H9 (cell line): ENCODE measurements around the gene NECAB2. TPM values are rescaled to one million over a fixed set of nuclear protein-coding genes. Genes with fewer than 3 reads are reported as not detected.

Experiments
- DNase-seq: peaks from one replicate; pipeline ENCODE4 v3.0.0-alpha.2; 2017
- H2AFZ ChIP-seq: one replicate; pipeline ENCODE4 v1.6.1; 2013; ENCODE audit warnings: mild to moderate bottlenecking, low read length, control low read depth, moderate library complexity
- H2AK5ac ChIP-seq: 2 replicates; pipeline ENCODE4 v1.6.1; 2013; ENCODE audit warnings: low read length, control low read depth, mixed read lengths; ENCODE audit not compliant: insufficient read length
- H2BK120ac ChIP-seq: one replicate; pipeline ENCODE4 v1.6.1; 2013; ENCODE audit warnings: low read depth, mild to moderate bottlenecking, low read length, control low read depth, inconsistent platforms; ENCODE audit not compliant: poor library complexity, severe bottlenecking
- H2BK12ac ChIP-seq: 2 replicates; pipeline ENCODE4 v1.6.1; 2013; ENCODE audit warnings: low read length, control low read depth, mixed read lengths, low read depth; ENCODE audit not compliant: insufficient read length
- H2BK15ac ChIP-seq: 2 replicates; pipeline ENCODE4 v1.6.1; 2013; ENCODE audit warnings: low read depth, low read length, control low read depth
- H2BK20ac ChIP-seq: one replicate; pipeline ENCODE4 v1.6.1; 2013; ENCODE audit warnings: low read depth, mild to moderate bottlenecking, low read length, control low read depth, inconsistent platforms; ENCODE audit not compliant: poor library complexity, severe bottlenecking
- H2BK5ac ChIP-seq: 2 replicates; pipeline ENCODE4 v1.6.1; 2013; ENCODE audit warnings: low read length, control low read depth, mixed read lengths; ENCODE audit not compliant: insufficient read length
- H3K14ac ChIP-seq: 2 replicates; pipeline ENCODE4 v1.6.1; 2013; ENCODE audit warnings: low read length, control low read depth; ENCODE audit not compliant: insufficient read depth
- H3K18ac ChIP-seq: 2 replicates; pipeline ENCODE4 v1.6.1; 2013; ENCODE audit warnings: low read depth, mild to moderate bottlenecking, mixed read lengths, low read length, control low read depth; ENCODE audit not compliant: insufficient read length
- H3K23ac ChIP-seq: 2 replicates; pipeline ENCODE4 v1.6.1; 2013; ENCODE audit warnings: low read length, control low read depth, mixed read lengths, low read depth; ENCODE audit not compliant: insufficient read length
- H3K23me2 ChIP-seq: 2 replicates; pipeline ENCODE4 v1.6.1; 2013; ENCODE audit warnings: low read depth, mild to moderate bottlenecking, mixed read lengths, low read length, control low read depth; ENCODE audit not compliant: insufficient read length, poor library complexity, severe bottlenecking
- H3K27ac ChIP-seq: 2 replicates; pipeline ENCODE4 v1.5.1; 2013; ENCODE audit warnings: low read length, control low read depth, mixed read lengths, low read depth; ENCODE audit not compliant: insufficient read length
- H3K27me3 ChIP-seq: 2 replicates; pipeline ENCODE4 v1.6.1; 2013; ENCODE audit warnings: low read length, control low read depth, inconsistent platforms; ENCODE audit not compliant: insufficient read depth
- H3K4ac ChIP-seq: 2 replicates; pipeline ENCODE4 v1.6.1; 2013; ENCODE audit warnings: low read depth, mild to moderate bottlenecking, control low read depth, inconsistent platforms, low read length, moderate library complexity
- H3K4me1 ChIP-seq: 2 replicates; pipeline ENCODE4 v1.6.1; 2013; ENCODE audit warnings: low read length, control low read depth, inconsistent platforms; ENCODE audit not compliant: insufficient read depth
- H3K4me2 ChIP-seq: 2 replicates; pipeline ENCODE4 v1.6.1; 2013; ENCODE audit warnings: low read length, control low read depth, mixed read lengths; ENCODE audit not compliant: insufficient read length, insufficient read depth
- H3K56ac ChIP-seq: 2 replicates; pipeline ENCODE4 v1.6.1; 2013; ENCODE audit warnings: low read depth, mild to moderate bottlenecking, mixed read lengths, low read length, control low read depth; ENCODE audit not compliant: insufficient read length
- H3K79me1 ChIP-seq: 2 replicates; pipeline ENCODE4 v1.6.1; 2013; ENCODE audit warnings: low read depth, mild to moderate bottlenecking, moderate library complexity, low read length, control low read depth, inconsistent platforms; ENCODE audit not compliant: insufficient read depth, poor library complexity, severe bottlenecking
- H3K79me2 ChIP-seq: 2 replicates; pipeline ENCODE4 v1.6.1; 2013; ENCODE audit warnings: low read length, control low read depth, inconsistent platforms; ENCODE audit not compliant: insufficient read depth
- H3K9ac ChIP-seq: 2 replicates; pipeline ENCODE4 v1.6.1; 2013; ENCODE audit warnings: low read length, control low read depth, mixed read lengths; ENCODE audit not compliant: insufficient read length; ENCODE audit errors: extremely low read depth
- H3K9me3 ChIP-seq: one replicate; pipeline ENCODE4 v1.6.1; 2013; ENCODE audit warnings: low read depth, low read length, inconsistent platforms; ENCODE audit not compliant: control insufficient read depth
- H3T11ph ChIP-seq: one replicate; pipeline ENCODE4 v1.6.1; 2013; ENCODE audit warnings: mild to moderate bottlenecking, low read length, control low read depth, inconsistent platforms
- H4K20me1 ChIP-seq: one replicate; pipeline ENCODE4 v1.6.1; 2013; ENCODE audit not compliant: control insufficient read depth, insufficient read length, insufficient read depth
- H4K5ac ChIP-seq: 2 replicates; pipeline ENCODE4 v1.6.1; 2013; ENCODE audit warnings: low read depth, mild to moderate bottlenecking, mixed read lengths, low read length, control low read depth; ENCODE audit not compliant: insufficient read length
- H4K8ac ChIP-seq: replicated peaks from 2 replicates; pipeline ENCODE4 v1.6.1; 2013; ENCODE audit warnings: low read length, control low read depth, mixed read lengths, low read depth; ENCODE audit not compliant: insufficient read length
- H4K91ac ChIP-seq: 2 replicates; pipeline ENCODE4 v1.6.1; 2013; ENCODE audit warnings: low read depth, mild to moderate bottlenecking, moderate library complexity, mixed read lengths, low read length, control low read depth; ENCODE audit not compliant: insufficient read length
- H3K27ac Mint-ChIP-seq, 3 experiments: 2 replicates in 2 of 3; 3 replicates in 1 of 3; pipeline ENCODE4 v1.8.0; 2020 to 2021; ENCODE audit warnings: mixed read lengths in 3 of 3, mild to moderate bottlenecking in 1 of 3, moderate library complexity in 1 of 3
- H3K27me3 Mint-ChIP-seq: 2 replicates; pipeline ENCODE4 v1.8.0; 2021; ENCODE audit warnings: low read depth, mild to moderate bottlenecking, moderate library complexity, mixed read lengths
- H3K36me3 Mint-ChIP-seq, 3 experiments: 2 replicates in 2 of 3; 3 replicates in 1 of 3; pipeline ENCODE4 v1.8.0; 2020 to 2021; ENCODE audit warnings: low read depth in 3 of 3, mixed read lengths in 3 of 3; ENCODE audit not compliant: insufficient read depth in 1 of 3
- H3K4me1 Mint-ChIP-seq, 2 experiments: 2 replicates each; pipeline ENCODE4 v1.8.0; 2020; ENCODE audit warnings: mixed read lengths in 2 of 2
- H3K4me3 Mint-ChIP-seq, 2 experiments: 2 replicates in 1 of 2; 3 replicates in 1 of 2; pipeline ENCODE4 v1.8.0; 2020 to 2021; ENCODE audit warnings: mild to moderate bottlenecking in 2 of 2, mixed read lengths in 2 of 2, moderate library complexity in 1 of 2
- H3K9me3 Mint-ChIP-seq, 2 experiments: 2 replicates in 1 of 2; 3 replicates in 1 of 2; pipeline ENCODE4 v1.8.0; 2020; ENCODE audit warnings: mild to moderate bottlenecking in 2 of 2, mixed read lengths in 2 of 2, moderate library complexity in 1 of 2
- CTCF ChIP-seq: fragments of 200-600 bp; sonication (generic); conservative IDR thresholded peaks from 3 replicates; pipeline ENCODE4 v1.8.0; 2021; ENCODE audit warnings: antibody characterized with exemption, mild to moderate bottlenecking
- WGBS: extraction: QIAGEN DNeasy Blood & Tissue Kit; methylation state at CpG from one replicate; pipeline ENCODE4 v1.1.7; 2013; ENCODE audit warnings: missing lambda C conversion rate, low lambda C conversion rate, mixed read lengths; ENCODE audit not compliant: insufficient read length; ENCODE audit errors: extremely low coverage; 5-methylcytosine and 5-hydroxymethylcytosine counted together
- total RNA-seq: library from RNA; stranded (reverse); gene quantifications from 2 replicates; pipeline ENCODE4 v1.2.1, GENCODE V29; 2021

Gene NECAB2
- total RNA-seq, 1 experiment from 2014 or later, result 12.6 TPM

DNA sequence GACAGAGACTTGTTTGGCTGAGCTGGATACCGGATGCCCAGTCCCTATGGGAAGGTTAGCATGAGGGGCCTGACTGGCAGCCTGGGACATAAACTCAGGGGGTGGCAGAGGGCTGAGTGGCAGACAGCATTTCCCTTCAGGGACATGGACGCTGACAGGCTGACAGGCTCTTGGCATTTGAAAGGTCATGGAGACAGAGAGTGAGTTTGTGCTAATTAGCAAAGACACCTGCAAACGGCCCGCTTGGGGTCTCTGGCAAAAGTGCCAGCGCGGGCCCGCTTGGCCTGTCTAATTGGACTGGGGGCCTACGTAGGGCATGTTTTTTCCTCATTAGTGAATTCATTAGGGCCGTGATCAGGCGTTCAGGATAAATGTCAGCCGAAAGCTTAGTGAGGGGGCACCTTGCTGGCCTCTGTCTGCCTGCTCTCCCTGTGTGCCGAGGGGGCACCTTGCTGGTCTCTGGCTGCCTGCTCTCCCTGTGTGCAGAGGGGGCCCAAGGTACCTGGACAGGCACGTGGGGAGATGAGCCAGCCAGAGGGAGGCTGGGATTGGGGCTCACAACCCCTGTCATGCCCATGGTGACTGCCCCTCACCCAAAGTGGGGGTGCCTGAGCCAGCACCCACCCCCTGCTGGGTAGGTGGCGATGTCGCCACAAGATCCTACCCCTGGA is 7.7 kb downstream of the NECAB2 start:
- H4K20me1 ChIP-seq, result no peaks in the 10 kb centered on the region
- Mint-ChIP-seq H3K36me3 (peaks cover 16 to 26% (median 19%) of the 10 kb centered on the region in 3 experiments), H3K27ac (no peak overlapping the region), H3K4me1 (peaks cover 35 to 71% of the 10 kb centered on the region in 2 experiments), H3K9me3 (peaks cover 20 to 21% of the 10 kb centered on the region in 2 experiments), H3K4me3 (no peak overlapping the region), H3K27me3 (peaks cover 26% of the 10 kb centered on the region)
- H4K8ac ChIP-seq, result no peak overlapping the region
- no peak overlapping the region for H2BK120ac ChIP-seq
- no peaks in the 10 kb centered on the region for H3K79me2 ChIP-seq
- H3K23me2 ChIP-seq, result no peaks in the 10 kb centered on the region
- DNase-seq, result no peak
- no CpG with 5 or more reads among the region's 15 CpGs for WGBS
- H3K4ac ChIP-seq, result no peak overlapping the region
- no peaks in the 10 kb centered on the region for H3K79me1 ChIP-seq
- H2AK5ac ChIP-seq, result no peak overlapping the region
- H3K14ac ChIP-seq, result no peak overlapping the region; the same call in 1 of the 2 replicates
- no peaks in the 10 kb centered on the region for H3K4me1 ChIP-seq
- no peak overlapping the region for H2BK20ac ChIP-seq
- H2BK15ac ChIP-seq, result no peak overlapping the region
- H4K91ac ChIP-seq, result no peak overlapping the region
- TF ChIP-seq CTCF, result no peak
- H2AFZ ChIP-seq, result no peak overlapping the region
- no peak overlapping the region for H3T11ph ChIP-seq
- H4K5ac ChIP-seq, result no peak overlapping the region
- no peak overlapping the region for H3K23ac ChIP-seq
- no peak overlapping the region for H2BK5ac ChIP-seq
- H3K56ac ChIP-seq, result no peak overlapping the region
- no peak overlapping the region for H3K4me2 ChIP-seq
- H3K18ac ChIP-seq, result no peak overlapping the region
- peaks cover 11% of the 10 kb centered on the region for H3K9me3 ChIP-seq
- no peak overlapping the region for H2BK12ac ChIP-seq
- no peak overlapping the region for H3K27ac ChIP-seq
- H3K9ac ChIP-seq, result no peak overlapping the region
- H3K27me3 ChIP-seq, result no peaks in the 10 kb centered on the region
